AG08396 (cell line): ENCODE data around the gene KRTAP12-2.
"Not testable (repeated sequence)": the region's sequence is repeated elsewhere in the genome, so short reads cannot be mapped to it uniquely, and the experiment has no call there.

Source experiments
- DNase-seq: peaks from one replicate; pipeline ENCODE4 v3.0.0; 2012; ENCODE audit warnings: low spot score, mixed read lengths

The KRTAP12-2 gene

DNA sequence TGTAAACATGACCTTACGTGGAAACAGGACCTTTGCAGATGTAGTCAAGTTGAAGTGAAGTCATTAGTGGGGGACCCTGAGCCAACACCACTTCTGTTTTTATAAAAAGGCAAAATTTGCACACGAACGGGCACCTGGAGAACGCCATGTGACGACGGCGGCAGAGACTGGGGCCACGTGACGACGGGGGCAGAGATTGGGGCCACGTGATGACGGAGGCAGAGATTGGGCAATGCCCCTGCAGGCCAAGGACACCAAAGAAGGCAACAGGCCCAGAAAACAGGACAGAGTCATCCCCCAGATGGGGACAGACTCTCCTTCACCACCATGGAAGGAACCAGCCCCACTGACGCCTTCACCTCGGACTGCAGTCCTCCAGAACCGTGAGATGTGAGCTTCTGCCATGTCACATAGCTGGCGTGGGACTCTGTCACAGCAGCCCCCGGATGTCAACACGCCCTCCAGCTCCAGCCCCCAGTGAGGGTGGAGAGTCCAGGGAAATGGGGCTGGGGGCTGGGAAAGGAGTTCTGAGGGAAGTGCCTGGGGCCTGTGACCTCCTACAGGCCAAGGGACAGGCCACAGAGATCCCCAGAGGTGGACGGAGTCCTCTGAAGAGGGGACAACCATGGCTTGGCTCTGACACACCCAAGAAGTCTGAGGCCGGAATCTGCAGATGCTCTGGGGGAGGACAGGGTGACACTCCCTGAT is 16.3 kb downstream of the KRTAP12-2 start:
- DNase-seq = no peak

DNA sequence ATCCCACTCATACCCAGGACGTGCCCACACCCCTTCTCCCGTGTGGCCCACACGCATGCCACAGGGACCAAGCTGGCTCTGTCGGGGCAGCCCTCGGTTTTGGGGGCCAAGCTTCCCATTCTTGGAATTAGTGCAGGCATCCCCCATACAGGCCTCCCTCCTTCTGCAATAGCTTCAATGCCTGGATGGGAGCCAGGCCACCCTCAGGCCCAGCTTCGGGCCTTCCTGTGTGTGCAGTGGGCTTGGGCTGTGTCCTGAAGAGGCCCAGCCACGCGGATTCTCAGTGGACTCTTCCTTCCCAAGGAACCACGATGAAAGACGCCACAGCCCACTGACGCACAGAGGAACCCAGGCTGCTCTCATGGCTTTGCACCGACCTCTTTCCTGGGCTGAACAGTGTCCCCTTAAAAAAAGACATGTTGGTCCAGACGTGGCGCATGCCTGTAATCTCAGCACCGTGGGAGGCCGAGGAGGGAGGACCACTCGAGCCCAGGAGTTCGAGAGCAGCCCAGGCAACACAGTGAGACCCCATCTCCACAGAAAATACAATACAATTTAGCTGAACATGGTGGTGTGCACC is 17.1 kb downstream of the KRTAP12-2 start:
- no peak for DNase-seq

DNA sequence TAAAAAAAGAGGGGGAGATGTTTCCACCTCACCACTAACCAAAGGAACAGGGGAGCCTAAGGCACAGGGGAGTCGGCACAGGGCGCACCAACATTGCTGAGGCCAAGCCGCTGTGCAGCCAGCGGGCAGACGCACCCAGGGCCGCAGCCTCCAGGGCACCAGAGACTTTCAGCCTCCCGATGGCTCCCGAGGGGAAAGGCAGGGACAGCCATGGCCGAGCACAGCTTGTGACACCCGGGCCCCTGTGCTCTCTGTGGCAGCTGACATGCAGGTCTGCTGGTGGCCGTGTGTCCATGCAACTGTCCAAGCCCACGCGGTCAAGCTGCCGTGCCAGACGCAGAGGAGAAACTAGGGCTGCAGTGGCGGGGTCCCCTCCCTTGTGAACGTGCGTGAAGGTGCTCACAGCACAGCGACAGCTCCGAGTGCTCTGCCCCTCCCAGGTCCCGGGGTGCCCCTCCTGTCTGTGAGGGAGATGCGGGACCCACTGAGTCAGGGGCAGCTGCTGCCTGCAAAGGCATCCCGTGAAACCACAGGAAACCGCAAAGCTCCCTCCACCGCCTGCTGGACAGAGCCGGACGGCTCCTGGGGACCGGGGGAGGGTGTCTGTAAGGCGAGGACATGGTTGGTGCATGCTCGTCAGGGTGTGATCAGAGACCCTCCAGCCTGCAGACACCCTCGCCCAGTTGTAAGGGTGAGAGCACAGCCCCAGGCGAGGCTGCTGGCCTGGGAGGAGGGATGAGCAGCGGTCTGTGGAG is 18.0 kb downstream of the KRTAP12-2 start:
- no peak for DNase-seq

DNA sequence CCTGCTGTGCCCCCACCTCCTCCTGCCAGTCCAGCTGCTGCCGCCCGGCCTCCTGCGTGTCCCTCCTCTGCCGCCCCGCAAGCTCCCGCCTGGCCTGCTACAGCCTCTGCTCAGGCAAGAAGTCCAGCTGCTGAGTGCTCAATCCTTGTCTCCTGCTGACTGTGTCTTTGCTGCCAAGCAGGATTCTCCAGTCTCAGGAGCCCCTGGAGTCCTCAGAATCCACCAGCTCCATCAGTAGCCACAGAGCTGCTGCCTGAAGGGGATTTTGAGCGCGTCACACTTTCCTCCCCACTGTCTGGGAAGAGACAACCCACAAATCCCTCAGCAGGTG is 19.5 kb downstream of the KRTAP12-2 start:
- no peak for DNase-seq

DNA sequence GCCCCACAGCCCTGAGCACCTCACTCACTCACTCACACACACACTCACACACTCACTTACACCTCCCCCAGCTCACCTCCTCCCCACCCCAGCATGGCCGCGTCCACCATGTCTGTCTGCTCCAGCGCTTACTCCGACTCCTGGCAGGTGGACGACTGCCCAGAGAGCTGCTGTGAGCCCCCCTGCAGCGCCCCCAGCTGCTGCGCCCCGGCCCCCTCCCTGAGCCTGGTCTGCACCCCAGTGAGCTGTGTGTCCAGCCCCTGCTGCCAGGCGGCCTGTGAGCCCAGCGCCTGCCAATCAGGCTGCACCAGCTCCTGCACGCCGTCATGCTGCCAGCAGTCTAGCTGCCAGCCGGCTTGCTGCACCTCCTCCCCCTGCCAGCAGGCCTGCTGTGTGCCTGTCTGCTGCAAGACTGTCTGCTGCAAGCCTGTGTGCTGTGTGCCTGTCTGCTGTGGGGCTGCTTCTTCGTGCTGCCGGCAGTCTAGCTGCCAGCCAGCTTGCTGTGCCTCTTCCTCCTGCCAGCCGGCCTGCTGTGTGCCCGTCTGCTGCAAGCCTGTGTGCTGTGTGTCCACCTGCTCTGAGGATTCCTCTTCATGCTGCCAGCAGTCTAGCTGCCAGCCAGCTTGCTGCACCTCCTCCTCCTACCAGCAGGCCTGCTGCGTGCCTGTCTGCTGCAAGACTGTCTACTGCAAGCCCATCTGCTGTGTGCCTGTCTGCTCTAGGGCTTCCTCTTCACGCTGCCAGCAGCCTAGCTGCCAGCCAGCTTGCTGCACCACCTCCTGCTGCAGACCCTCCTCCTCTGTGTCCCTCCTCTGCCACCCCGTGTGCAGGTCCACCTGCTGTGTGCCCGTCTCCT is 20.1 kb downstream of the KRTAP12-2 start, which contains the start of gene KRTAP10-11:
KRTAP10-11 (plus strand) TSS at position 49 of the 856 bp plus-strand sequence; CDS start at position 94, 45 bp downstream.
- not testable (repeated sequence) for DNase-seq

DNA sequence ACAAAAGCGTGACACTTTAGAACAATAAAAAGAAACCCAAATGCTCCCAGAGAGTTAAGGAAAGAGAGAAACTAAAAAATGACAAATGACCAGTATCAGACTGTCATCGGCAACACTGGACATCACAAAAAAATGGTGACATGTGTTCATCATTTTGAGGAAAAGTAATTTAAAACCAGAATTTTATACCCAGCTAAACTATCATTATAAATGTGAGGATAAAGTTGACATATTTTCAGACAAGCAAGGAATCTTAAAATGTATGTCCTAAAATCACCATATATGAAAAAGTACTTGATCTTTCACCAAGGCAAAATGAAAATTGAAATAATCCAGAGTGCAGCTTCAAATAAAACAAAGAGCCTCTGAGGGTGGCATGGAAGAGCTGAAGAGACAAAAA is 21.8 kb downstream of the KRTAP12-2 start:
- no peak for DNase-seq

GRCh38 chr21:44643741-44644310 is 22.9 kb downstream of the KRTAP12-2 start:
- no peak for DNase-seq

DNA sequence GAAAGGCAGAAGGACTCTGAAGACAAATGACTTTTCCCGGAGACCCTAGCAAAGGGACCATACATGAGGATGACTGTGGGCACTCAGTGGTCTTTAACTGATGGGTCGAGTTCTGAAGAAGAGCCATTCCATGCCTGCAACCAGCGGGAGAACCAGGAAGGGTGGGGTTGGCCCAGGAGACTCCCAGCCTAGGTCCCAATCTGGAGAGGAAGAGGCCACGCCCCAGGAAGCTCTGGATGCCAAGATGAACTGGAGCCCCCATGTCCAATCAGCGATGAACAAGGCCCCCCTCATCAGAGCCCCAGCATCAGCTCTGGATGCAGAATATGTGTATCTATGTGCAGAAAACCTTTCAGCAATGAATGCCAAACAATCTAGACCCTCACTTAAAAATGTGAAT is 26.0 kb downstream of the KRTAP12-2 start:
- DNase-seq = no peak

DNA sequence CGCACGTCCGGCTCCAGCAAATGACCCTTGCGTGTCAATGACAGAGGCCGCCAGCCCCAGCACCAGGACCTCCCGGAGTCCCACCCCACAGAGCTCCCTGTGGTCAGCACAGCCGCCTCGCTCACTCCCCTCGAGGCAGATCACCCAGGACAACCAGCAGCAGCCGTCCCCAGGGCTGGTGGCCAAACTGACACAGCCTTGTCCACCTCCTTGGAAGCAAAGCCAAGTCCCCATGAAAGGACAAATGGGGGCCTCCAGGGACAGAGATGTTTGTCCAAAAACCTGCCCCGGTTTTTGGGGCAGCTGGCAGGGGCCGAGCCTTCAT is 27.4 kb downstream of the KRTAP12-2 start:
- no peak for DNase-seq

DNA sequence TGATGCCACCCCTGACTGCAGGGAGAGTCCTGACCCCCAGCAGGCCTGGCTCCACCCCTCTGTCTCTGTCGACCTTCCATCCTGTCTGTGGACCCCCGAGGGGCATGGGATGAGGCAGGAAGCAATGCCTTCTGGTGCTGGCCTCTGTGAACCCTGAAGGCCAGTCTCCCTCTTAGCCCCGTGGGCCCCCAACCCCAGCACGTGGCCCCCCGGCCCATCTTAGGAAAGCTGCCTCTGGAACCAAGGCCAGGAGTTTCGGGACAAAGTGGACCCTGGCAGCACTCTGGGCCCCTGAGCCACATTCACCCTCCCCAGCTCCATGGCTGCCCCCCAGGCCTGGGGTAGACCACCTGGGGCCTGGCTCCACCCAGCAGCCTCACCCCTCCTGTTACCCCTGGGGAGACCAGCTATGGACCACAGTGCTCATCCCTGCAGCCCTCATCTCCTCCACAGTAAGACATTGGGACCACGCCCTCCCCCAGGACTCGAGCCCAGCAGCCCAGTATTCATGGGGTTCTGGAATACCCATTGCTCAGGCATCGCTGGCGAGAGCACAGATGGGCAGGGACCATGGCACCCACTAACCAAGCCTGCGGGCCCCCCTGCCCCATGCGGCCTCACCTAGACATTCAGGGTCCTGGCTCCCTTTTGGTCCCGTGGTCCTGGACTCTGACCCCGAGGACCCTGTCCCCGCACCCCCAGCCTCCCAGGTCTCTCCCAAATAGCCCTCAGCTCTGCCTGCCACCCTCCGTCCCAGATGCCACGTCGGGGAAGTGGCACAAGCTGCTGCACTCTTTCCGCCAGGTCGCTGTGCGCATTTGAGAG is 28.0 kb downstream of the KRTAP12-2 start:
- DNase-seq = not testable (repeated sequence)

- not testable (repeated sequence) for DNase-seq
Measured at GRCh38 chr21:44637851-44638348, 28.8 kb downstream of the KRTAP12-2 start.

- no peak for DNase-seq
Measured at GRCh38 chr21:44637018-44637850, 29.5 kb downstream of the KRTAP12-2 start, which contains the start of gene KRTAP10-10. KRTAP10-10 (plus strand) TSS chr21:44637356; CDS start chr21:44637418, 62 bp downstream.

DNA sequence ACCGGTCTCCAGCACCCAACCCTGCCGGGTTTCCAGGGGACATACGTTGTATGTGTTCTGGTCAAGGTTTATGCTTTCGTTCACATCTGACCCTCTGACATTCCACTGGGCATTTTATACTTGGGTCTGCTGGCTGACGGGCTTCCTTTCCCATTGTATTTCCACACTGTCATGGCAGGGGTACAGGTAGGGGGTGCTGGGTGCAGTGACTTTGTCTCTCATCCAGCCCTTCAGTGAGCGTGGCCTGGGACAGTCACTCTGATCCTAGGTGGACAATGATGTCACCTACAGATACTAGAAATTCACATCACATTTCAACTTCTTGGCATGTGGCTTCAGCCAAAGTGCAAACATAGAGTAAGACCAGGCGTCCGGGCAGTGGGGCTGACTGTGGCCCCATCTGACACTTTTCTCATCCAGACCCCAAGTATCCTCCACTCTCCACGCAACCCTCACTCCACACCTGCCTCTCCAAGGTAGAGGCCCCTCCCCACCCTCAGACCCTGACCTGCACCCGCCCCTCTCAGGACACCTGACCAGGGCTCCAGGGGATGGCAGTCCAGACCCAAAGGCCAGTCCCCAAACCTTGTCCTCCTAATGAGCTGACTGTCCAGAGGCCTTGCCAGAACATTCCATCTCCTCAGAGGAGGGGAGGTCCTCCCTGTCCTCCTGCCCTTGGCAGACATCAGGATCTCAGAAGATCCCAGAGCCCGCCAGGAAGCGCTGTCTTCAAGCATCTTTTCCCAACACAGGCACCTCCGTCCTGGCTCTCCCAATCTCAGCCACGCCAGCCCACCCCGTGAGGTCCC is 30.3 kb downstream of the KRTAP12-2 start:
- DNase-seq = no peak

DNA sequence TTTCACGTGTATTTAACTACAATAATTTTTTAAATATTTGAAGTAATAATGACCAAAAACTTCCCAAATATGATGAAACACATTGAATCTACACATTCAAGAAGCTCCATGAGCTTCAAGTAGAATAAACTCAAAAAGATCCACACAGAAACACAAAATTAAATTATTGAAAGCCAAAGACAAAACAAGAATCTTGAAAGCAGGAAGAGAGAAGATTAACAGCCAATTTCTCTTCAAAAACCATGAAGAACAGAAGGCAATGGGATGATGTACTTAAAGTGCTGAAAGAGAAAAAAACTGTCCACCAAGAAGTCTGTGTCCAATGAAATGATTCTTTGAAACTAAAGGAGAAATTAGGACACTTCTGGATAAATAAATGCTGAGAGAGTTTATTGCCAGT is 34.7 kb downstream of the KRTAP12-2 start:
- DNase-seq = no peak

DNA sequence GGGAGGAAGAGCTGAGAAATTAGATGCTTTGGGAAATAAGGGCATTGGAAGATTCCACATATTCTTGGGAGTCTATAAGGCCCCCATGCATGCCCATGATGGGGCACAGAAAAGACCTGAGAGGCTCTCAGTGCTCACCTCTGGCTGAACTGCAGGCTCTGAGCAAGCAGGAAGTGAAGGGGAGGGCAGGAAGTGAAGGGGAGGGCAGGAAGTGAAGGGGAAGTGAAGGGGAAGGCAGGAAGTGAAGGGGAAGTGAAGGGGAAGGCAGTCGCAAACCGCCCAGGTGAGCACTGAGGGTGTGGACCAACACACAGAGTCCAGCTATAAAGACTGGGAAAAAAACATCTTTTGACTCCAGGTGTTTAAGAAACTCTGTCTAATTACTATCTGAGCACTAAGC is 36.3 kb downstream of the KRTAP12-2 start:
- DNase-seq = no peak

DNA sequence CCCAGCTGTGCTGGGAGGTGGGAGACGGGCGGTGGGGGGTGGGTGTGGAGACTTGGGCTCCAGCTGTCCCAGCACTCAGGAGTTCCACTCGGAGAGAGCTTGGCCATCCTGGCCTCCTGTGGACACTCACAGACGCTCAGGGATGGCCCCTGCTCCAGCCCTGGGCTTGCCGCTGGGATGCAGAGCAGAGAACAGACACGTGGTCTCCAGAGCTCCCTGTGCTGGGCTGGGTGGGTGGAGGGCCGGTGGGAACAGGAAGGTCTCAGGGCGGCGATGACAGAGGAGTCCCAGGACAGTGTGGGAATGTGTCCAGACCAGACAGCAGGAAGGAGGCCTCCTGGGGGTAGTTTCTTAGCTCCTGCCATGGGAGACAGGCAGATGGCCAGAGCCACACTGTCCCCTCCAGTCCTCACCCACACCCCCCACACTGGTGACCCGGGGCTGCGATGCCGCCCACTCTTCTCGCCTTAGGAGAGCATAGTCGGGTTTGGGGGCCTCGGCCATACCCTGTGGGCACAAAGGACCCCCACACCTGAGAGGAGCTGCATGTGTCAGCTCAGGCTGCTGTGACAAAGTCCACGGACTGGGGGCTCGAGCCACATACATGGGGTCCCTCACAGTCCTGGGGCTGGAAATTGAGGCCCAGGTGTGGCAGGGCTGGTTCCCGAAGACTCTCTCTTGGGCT is 37.9 kb downstream of the KRTAP12-2 start:
- DNase-seq = no peak

- not testable (repeated sequence) for DNase-seq
Measured at GRCh38 chr21:44627831-44628233, 38.9 kb downstream of the KRTAP12-2 start.

DNA sequence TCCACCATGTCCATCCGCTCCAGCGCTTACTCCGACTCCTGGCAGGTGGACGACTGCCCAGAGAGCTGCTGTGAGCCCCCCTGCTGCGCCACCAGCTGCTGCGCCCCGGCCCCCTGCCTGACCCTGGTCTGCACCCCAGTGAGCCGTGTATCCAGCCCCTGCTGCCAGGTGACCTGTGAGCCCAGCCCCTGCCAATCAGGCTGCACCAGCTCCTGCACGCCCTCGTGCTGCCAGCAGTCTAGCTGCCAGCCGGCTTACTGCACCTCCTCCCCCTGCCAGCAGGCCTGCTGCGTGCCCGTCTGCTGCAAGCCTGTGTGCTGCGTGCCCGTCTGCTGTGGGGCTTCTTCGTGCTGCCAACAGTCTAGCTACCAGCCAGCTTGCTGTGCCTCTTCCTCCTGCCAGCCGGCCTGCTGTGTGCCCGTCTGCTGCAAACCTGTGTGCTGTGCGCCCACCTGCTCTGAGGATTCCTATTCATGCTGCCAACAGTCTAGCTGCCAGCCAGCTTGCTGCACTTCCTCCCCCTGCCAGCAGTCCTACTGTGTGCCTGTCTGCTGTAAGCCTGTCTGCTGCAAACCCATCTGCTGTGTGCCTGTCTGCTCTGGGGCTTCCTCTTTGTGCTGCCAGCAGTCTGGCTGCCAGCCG is 39.4 kb downstream of the KRTAP12-2 start:
- not testable (repeated sequence) for DNase-seq
